GM23338 (cell line): ENCODE measurements around the gene EID1. TPM values are rescaled to one million over a fixed set of nuclear protein-coding genes. Genes with fewer than 3 reads are reported as not detected.
"Not testable (repeated sequence)": the region's sequence is repeated elsewhere in the genome, so short reads cannot be mapped to it uniquely, and the experiment has no call there.

Source experiments
- ATAC-seq: fragments of 200-7000 bp; cut with Tn5 transposase; 3 replicates; pipeline ENCODE4 v1.9.1; 2020
- DNase-seq: peaks from one replicate; pipeline ENCODE4 v3.0.0-alpha.2; 2015; ENCODE audit warnings: low spot score
- H2AFZ ChIP-seq: fragments of 200-600 bp; sonication (generic); 2 replicates; pipeline ENCODE4 v1.8.0; 2016; ENCODE audit warnings: antibody characterized with exemption, mild to moderate bottlenecking, moderate library complexity
- H3F3A ChIP-seq: fragments of 200-600 bp; sonication (generic); replicated peaks from 2 replicates; pipeline ENCODE4 v1.8.0; 2017; ENCODE audit warnings: antibody characterized with exemption, mixed run types, low read depth
- H3K27ac ChIP-seq: fragments of 200-600 bp; sonication (generic); 2 replicates; pipeline ENCODE4 v1.6.1; 2016; ENCODE audit warnings: low read depth
- H3K27me3 ChIP-seq: fragments of 200-600 bp; sonication (generic); 2 replicates; pipeline ENCODE4 v1.8.0; 2016; ENCODE audit warnings: mild to moderate bottlenecking, mixed run types, moderate library complexity; ENCODE audit not compliant: insufficient read depth
- H3K36me3 ChIP-seq: fragments of 200-600 bp; sonication (generic); 2 replicates; pipeline ENCODE4 v1.8.0; 2016; ENCODE audit warnings: mild to moderate bottlenecking; ENCODE audit not compliant: insufficient read depth
- H3K4me1 ChIP-seq: fragments of 200-600 bp; sonication (generic); 2 replicates; pipeline ENCODE4 v1.8.0; 2016; ENCODE audit warnings: mild to moderate bottlenecking, moderate library complexity; ENCODE audit not compliant: insufficient read depth
- H3K4me2 ChIP-seq: fragments of 200-600 bp; sonication (generic); 2 replicates; pipeline ENCODE4 v1.7.1; 2017; ENCODE audit warnings: mixed run types
- H3K4me3 ChIP-seq: fragments of 200-600 bp; sonication (generic); 2 replicates; pipeline ENCODE4 v1.6.1; 2016; ENCODE audit warnings: mixed run types
- H3K79me2 ChIP-seq: fragments of 200-600 bp; sonication (generic); replicated peaks from 2 replicates; pipeline ENCODE4 v1.8.0; 2017; ENCODE audit warnings: mild to moderate bottlenecking; ENCODE audit not compliant: insufficient read depth
- H3K9me2 ChIP-seq: fragments of 200-600 bp; sonication (generic); 2 replicates; pipeline ENCODE4 v1.8.0; 2017; ENCODE audit not compliant: insufficient read depth
- H4K20me1 ChIP-seq: fragments of 200-600 bp; sonication (generic); replicated peaks from 2 replicates; pipeline ENCODE4 v1.8.0; 2017; ENCODE audit warnings: mild to moderate bottlenecking; ENCODE audit not compliant: insufficient read depth
- H3K27ac Mint-ChIP-seq: 2 replicates; pipeline ENCODE4 v1.8.0; 2020; ENCODE audit warnings: inconsistent platforms, mild to moderate bottlenecking, moderate library complexity, mixed read lengths
- H3K27me3 Mint-ChIP-seq: 3 replicates; pipeline ENCODE4 v1.8.0; 2022; ENCODE audit warnings: low read depth, mild to moderate bottlenecking, moderate library complexity, mixed read lengths, inconsistent platforms; ENCODE audit not compliant: insufficient read depth, poor library complexity
- H3K36me3 Mint-ChIP-seq: 3 replicates; pipeline ENCODE4 v1.8.0; 2021; ENCODE audit warnings: low read depth, mild to moderate bottlenecking, inconsistent platforms, moderate library complexity, mixed read lengths
- H3K4me1 Mint-ChIP-seq: 3 replicates; pipeline ENCODE4 v1.8.0; 2020; ENCODE audit warnings: mild to moderate bottlenecking, inconsistent platforms, mixed read lengths
- H3K4me3 Mint-ChIP-seq: 3 replicates; pipeline ENCODE4 v1.8.0; 2021; ENCODE audit warnings: moderate library complexity, mild to moderate bottlenecking, inconsistent platforms, mixed read lengths
- H3K9me3 Mint-ChIP-seq: 3 replicates; pipeline ENCODE4 v1.8.0; 2020; ENCODE audit warnings: moderate library complexity, mild to moderate bottlenecking, inconsistent platforms, mixed read lengths
- CREB1 ChIP-seq: fragments of 250-450 bp; sonication (Bioruptor Pico); IDR thresholded peaks from 2 replicates; pipeline ENCODE4 v1.5.0; 2020; ENCODE audit warnings: low read depth, mild to moderate bottlenecking, moderate library complexity
- EZH2phosphoT487 ChIP-seq: fragments of 200-600 bp; sonication (generic); IDR thresholded peaks from one replicate; pipeline ENCODE4 v1.8.1; 2018; ENCODE audit warnings: antibody characterized with exemption; ENCODE audit not compliant: unreplicated experiment
- JUNB ChIP-seq: IDR thresholded peaks from one replicate; pipeline ENCODE4 v1.6.1; 2016; ENCODE audit warnings: antibody characterized with exemption; ENCODE audit not compliant: unreplicated experiment
- ZNF462 ChIP-seq: fragments of 250-450 bp; sonication (Bioruptor Pico); IDR thresholded peaks from 2 replicates; pipeline ENCODE4 v1.5.0; 2020; ENCODE audit warnings: mild to moderate bottlenecking, moderate library complexity
- polyA plus RNA-seq: library from polyadenylated mRNA; unstranded; fragments of >200 nt; fragmentation: Nextera tagmentation; extraction: Ambion mirVana; gene quantifications from 2 replicates; pipeline ENCODE4 v1.2.1, GENCODE V29; 2016
- total RNA-seq: library from RNA; depleted of rRNA; stranded (reverse); fragments of >200 nt; shearing (Covaris generic); gene quantifications from 2 replicates; pipeline ENCODE4 v1.2.3, GENCODE V29; 2014

Gene EID1
- total and polyA plus RNA-seq, 2 experiments from 2014 or later = 113 to 324 TPM

- TF ChIP-seq ZNF462 (no peak), JUNB (no peak), EZH2phosphoT487 (no peak), CREB1 (CRISPR knock-in tag) (no peak)
These were observed 27.9 kb downstream of the EID1 start (continued) for GRCh38 chr15:48905847-48906246.

- not testable (repeated sequence) for H3K36me3 Mint-ChIP-seq, H3K9me2 ChIP-seq, H3K36me3 ChIP-seq, H3K27ac ChIP-seq, DNase-seq, ATAC-seq, H3K27ac Mint-ChIP-seq, H3K27me3 Mint-ChIP-seq, H3F3A ChIP-seq, H3K9me3 Mint-ChIP-seq, H3K4me3 ChIP-seq, H2AFZ ChIP-seq, H3K4me1 Mint-ChIP-seq, H3K4me2 ChIP-seq, H3K4me3 Mint-ChIP-seq, H3K4me1 ChIP-seq, H3K79me2 ChIP-seq, H4K20me1 ChIP-seq, H3K27me3 ChIP-seq
These were observed 31.4 kb downstream of the EID1 start for GRCh38 chr15:48909313-48909712.

- H3K4me2 ChIP-seq, H3K36me3 ChIP-seq, ATAC-seq, H4K20me1 ChIP-seq, H3K9me3 Mint-ChIP-seq, H3K27ac Mint-ChIP-seq, H3K27me3 ChIP-seq, H3K4me1 Mint-ChIP-seq, H3F3A ChIP-seq, H3K4me3 ChIP-seq, H2AFZ ChIP-seq, H3K36me3 Mint-ChIP-seq, H3K27me3 Mint-ChIP-seq, DNase-seq, H3K27ac ChIP-seq, H3K9me2 ChIP-seq, H3K4me1 ChIP-seq, H3K79me2 ChIP-seq, H3K4me3 Mint-ChIP-seq: not testable (repeated sequence)
These were observed 32.6 kb downstream of the EID1 start for GRCh38 chr15:48910554-48910953.
